Thymus (tissue), 11 donors: Measurements from ENCODE around the gene DPP6. TPM values are rescaled to one million over a fixed set of nuclear protein-coding genes. Genes with fewer than 3 reads are reported as not detected.
"Not testable (repeated sequence)": the region's sequence is repeated elsewhere in the genome, so short reads cannot be mapped to it uniquely, and the experiment has no call there.

Source experiments
- DNase-seq, 9 donors: peaks; one replicate each; pipeline ENCODE4 v3.0.0-alpha.2; 2013; ENCODE audit warnings: low spot score in 9 of 9, low read depth in 6 of 9, missing footprints in 1 of 9
- H3K27ac ChIP-seq, 2 donors: one replicate each; pipeline ENCODE4 v1.5.1; 2013; ENCODE audit warnings: control low read depth in 1 of 2, low read depth in 1 of 2, low read length in 1 of 2, mild to moderate bottlenecking in 1 of 2, moderate library complexity in 1 of 2
- H3K27me3 ChIP-seq, 2 donors: one replicate each; pipeline ENCODE4 v1.5.1; 2013; ENCODE audit warnings: low read length in 1 of 2; ENCODE audit not compliant: control insufficient read depth in 2 of 2, insufficient read depth in 1 of 2
- H3K36me3 ChIP-seq, 2 donors: one replicate each; pipeline ENCODE4 v1.5.1; 2013; ENCODE audit warnings: low read length in 1 of 2, mild to moderate bottlenecking in 1 of 2, moderate library complexity in 1 of 2; ENCODE audit not compliant: control insufficient read depth in 2 of 2, insufficient read depth in 2 of 2
- H3K4me1 ChIP-seq, 2 donors: one replicate each; pipeline ENCODE4 v1.5.1; 2013; ENCODE audit warnings: low read length in 2 of 2; ENCODE audit not compliant: control insufficient read depth in 2 of 2, insufficient read depth in 2 of 2
- H3K4me3 ChIP-seq, 2 donors: one replicate each; pipeline ENCODE4 v1.5.1; 2013; ENCODE audit warnings: low read length in 2 of 2, control low read depth in 1 of 2, mild to moderate bottlenecking in 1 of 2
- H3K9me3 ChIP-seq, 2 donors: one replicate each; pipeline ENCODE4 v1.5.1; 2013; ENCODE audit warnings: low read length in 1 of 2, mild to moderate bottlenecking in 1 of 2; ENCODE audit not compliant: control insufficient read depth in 2 of 2, insufficient read depth in 1 of 2
- WGBS: extraction: QIAGEN DNeasy Blood & Tissue Kit; methylation state at CpG from one replicate; pipeline ENCODE4 v1.1.7; 2013; 5-methylcytosine and 5-hydroxymethylcytosine counted together
- polyA plus RNA-seq: library from polyadenylated mRNA; stranded (reverse); fragments of 200-250 nt; gene quantifications from one replicate; pipeline ENCODE4 v1.2.3, GENCODE V29; 2013
- total RNA-seq: library from RNA; stranded (reverse); fragments of 120-200 nt; gene quantifications from one replicate; pipeline ENCODE4 v1.2.4, GENCODE V29; 2013
- donor health status: healthy.

DPP6 gene
- total and polyA plus RNA-seq, 2 donors: 0.75 to 4.5 TPM

GRCh38 chr7:154060551-154060950 lies 8.4 kb downstream of the DPP6 start:
- not testable (repeated sequence) for H3K27ac ChIP-seq, H3K4me1 ChIP-seq, H3K27me3 ChIP-seq, H3K9me3 ChIP-seq, H3K36me3 ChIP-seq, DNase-seq, H3K4me3 ChIP-seq
- WGBS: 90% methylated on average over 15 of the region's 15 CpGs

DNA sequence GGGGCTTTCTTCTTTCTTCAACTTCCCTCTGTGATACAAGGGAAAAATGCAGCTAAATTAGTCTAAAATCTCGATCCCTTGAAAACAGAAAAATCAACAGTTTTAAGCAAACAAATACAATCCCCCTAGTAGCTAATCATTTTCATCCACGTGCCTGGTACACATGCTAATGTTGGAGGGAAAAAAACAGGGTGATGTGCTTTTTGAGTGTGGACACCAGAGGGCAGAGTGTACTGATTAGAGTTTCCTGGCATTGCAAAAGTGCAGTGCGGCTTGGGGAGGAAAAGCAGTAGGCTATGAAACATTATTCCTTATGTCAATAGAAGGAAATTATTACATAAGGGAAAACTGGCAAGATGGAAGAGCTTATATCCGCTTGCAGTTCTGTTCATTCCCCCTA lies 19.6 kb downstream of the DPP6 start:
- DNase-seq: peak in 1 of 9 donors; percentile 9
- not testable (repeated sequence) for H3K9me3 ChIP-seq, H3K27ac ChIP-seq, H3K36me3 ChIP-seq, H3K27me3 ChIP-seq, H3K4me3 ChIP-seq, H3K4me1 ChIP-seq
- 18% methylated on average over 4 of the region's 4 CpGs for WGBS

DNA sequence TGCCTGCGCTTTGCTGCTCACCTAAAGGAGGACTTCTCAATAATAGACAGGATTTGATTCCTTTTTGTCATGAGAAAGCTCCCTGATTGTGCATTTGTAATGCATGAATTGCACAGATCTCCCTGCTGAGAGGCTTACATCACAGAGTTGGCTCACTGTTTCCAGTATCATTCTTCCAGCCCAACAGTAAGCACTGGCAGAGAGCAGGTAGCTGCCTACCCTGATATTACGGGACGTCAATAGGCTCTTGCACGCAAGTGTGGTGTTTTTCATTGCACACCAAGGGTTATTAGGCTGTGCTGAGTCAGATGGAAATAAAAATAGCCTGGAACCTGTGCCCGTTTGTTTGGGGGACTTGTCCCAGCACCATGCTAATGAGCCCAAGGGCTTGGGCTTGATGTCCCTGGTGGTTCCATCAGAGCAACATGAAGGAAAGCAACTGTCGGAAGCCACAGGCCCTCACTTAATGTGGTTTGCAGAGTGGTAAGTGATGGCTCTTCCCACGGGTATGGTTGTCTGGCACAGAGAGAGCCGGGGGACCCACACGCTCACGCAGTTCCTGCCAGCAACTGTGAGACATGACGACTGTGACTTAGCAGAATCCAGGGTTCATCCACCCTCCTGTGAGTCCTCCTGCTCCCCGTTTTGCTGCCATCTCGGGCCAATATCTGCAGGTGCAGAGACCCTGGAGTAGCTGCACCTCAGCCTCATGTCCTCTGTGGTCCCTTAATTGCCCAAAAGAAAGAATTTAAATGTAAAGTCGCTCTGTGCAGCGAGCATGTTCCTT lies 20.4 kb downstream of the DPP6 start:
- not testable (repeated sequence) for H3K9me3 ChIP-seq, H3K27me3 ChIP-seq, H3K27ac ChIP-seq, H3K4me3 ChIP-seq, H3K36me3 ChIP-seq, H3K4me1 ChIP-seq, DNase-seq
- 83% methylated on average over 15 of the region's 15 CpGs for WGBS

GRCh38 chr7:154078523-154078922 lies 26.3 kb downstream of the DPP6 start:
- not testable (repeated sequence) for H3K27me3 ChIP-seq, H3K4me3 ChIP-seq, H3K9me3 ChIP-seq, H3K4me1 ChIP-seq, H3K27ac ChIP-seq, H3K36me3 ChIP-seq, DNase-seq
- 89% methylated on average over 2 of the region's 2 CpGs for WGBS

DNA sequence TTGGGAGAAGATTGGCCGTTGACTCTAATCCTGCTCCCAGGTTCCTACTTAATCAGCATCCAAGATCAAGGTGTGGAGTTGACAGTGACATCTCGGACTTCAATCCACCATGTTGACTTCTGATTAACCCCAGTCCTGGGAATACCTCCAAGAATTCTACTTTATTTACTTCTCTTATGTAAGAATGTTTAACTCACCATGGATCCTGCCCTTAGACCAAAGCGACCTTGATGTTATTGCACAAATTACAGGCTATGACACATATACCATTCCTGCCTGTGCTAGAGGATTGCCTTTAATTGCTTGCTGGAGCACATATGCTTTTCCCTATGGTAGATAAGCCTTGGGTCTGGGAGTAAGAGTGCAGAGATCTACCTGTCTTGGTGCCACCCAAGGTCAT lies 28.1 kb downstream of the DPP6 start:
- H3K4me3 ChIP-seq, H3K4me1 ChIP-seq, DNase-seq, H3K27me3 ChIP-seq, H3K27ac ChIP-seq, H3K9me3 ChIP-seq, H3K36me3 ChIP-seq: not testable (repeated sequence)
- WGBS: 100% methylated on average over 3 of the region's 3 CpGs

- not testable (repeated sequence) for H3K27me3 ChIP-seq, H3K9me3 ChIP-seq, H3K4me1 ChIP-seq, H3K27ac ChIP-seq, DNase-seq, H3K4me3 ChIP-seq, H3K36me3 ChIP-seq
- WGBS: 88% methylated on average over 5 of the region's 6 CpGs
Observed at GRCh38 chr7:154087037-154087725, 35.0 kb downstream of the DPP6 start.

- H3K27me3 ChIP-seq, H3K4me1 ChIP-seq, H3K36me3 ChIP-seq, DNase-seq, H3K4me3 ChIP-seq, H3K27ac ChIP-seq, H3K9me3 ChIP-seq: not testable (repeated sequence)
- WGBS: 97% methylated on average over 3 of the region's 3 CpGs
Observed at GRCh38 chr7:154092093-154092492, 39.9 kb downstream of the DPP6 start.

GRCh38 chr7:154095201-154095600 lies 43.0 kb downstream of the DPP6 start:
- WGBS: 38% methylated on average over 8 of the region's 9 CpGs
- H3K4me1 ChIP-seq, H3K9me3 ChIP-seq, DNase-seq, H3K27me3 ChIP-seq, H3K27ac ChIP-seq, H3K36me3 ChIP-seq, H3K4me3 ChIP-seq: not testable (repeated sequence)

DNA sequence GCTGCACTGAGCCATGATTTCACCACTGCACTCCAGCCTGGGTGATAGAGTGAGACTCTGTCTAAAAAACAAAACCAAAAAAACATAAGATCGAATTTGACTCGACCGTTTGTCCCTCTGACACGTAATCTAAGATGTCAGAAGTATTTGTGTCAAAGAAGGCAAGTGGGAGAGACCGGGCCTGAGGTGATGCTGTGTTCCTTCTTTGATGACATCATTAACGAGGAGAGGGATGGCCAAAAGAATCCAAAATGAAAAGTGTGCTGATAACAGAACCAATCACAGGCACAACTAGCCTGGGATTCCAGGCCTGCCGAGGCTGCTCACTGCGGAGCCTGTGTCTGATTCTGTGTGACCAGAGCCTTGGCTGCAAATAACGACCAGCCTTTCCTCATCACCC lies 52.9 kb downstream of the DPP6 start:
- not testable (repeated sequence) for H3K27ac ChIP-seq

More for the DNA sequence above, 52.9 kb downstream of the DPP6 start:
- not testable (repeated sequence) for H3K4me1 ChIP-seq, H3K4me3 ChIP-seq, DNase-seq, H3K36me3 ChIP-seq, H3K27me3 ChIP-seq, H3K9me3 ChIP-seq
- 85% methylated on average over 9 of the region's 9 CpGs for WGBS
